OCI-LY7 (cell line): ENCODE measurements around the gene MRO. TPM values are rescaled to one million over a fixed set of nuclear protein-coding genes. Genes with fewer than 3 reads are reported as not detected.

Experiments used
- BruUV-seq: library from RNA; stranded (reverse); fragments of 400-500 nt; replicated peaks from 2 replicates; lab custom pipeline; 2021; lab: Mats Ljungman, UMichigan
- CTCF ChIA-PET: fragments of 300-600 bp; sonication (Branson Sonifier 250); formaldehyde crosslinking; loops from one replicate; lab custom pipeline; 2022; ENCODE audit warnings: antibody characterized with exemption; ENCODE audit not compliant: unreplicated experiment; lab: Charles Lee
- POLR2A ChIA-PET: fragments of 300-600 bp; sonication (Branson Sonifier 250); formaldehyde crosslinking; loops from one replicate; lab custom pipeline; 2022; ENCODE audit warnings: antibody characterized with exemption; lab: Charles Lee
- DNase-seq: peaks from one replicate; pipeline ENCODE4 v3.0.0-alpha.2; 2015; ENCODE audit warnings: low spot score
- H2AFZ ChIP-seq: fragments of 200-600 bp; sonication (generic), shearing (Covaris generic); 2 replicates; pipeline ENCODE4 v1.6.1; 2014; ENCODE audit warnings: mild to moderate bottlenecking, antibody characterized with exemption, low read length, moderate library complexity
- H3K27ac ChIP-seq: fragments of 200-600 bp; sonication (generic); 2 replicates; pipeline ENCODE4 v1.5.1; 2014; ENCODE audit warnings: mixed run types, low read depth, mild to moderate bottlenecking, moderate library complexity, low read length, inconsistent platforms; ENCODE audit not compliant: poor library complexity, severe bottlenecking
- H3K36me3 ChIP-seq: fragments of 200-600 bp; sonication (generic); 2 replicates; pipeline ENCODE4 v1.6.1; 2014; ENCODE audit warnings: mild to moderate bottlenecking, antibody characterized with exemption, low read length, moderate library complexity, mixed read lengths; ENCODE audit not compliant: insufficient read depth
- H3K4me1 ChIP-seq: fragments of 200-600 bp; sonication (generic); 2 replicates; pipeline ENCODE4 v1.5.1; 2014; ENCODE audit warnings: mild to moderate bottlenecking, low read length; ENCODE audit not compliant: insufficient read depth, poor library complexity, severe bottlenecking
- H3K4me2 ChIP-seq: fragments of 200-600 bp; sonication (generic); 2 replicates; pipeline ENCODE4 v1.6.1; 2014; ENCODE audit warnings: mild to moderate bottlenecking, low read length
- H3K4me3 ChIP-seq: fragments of 200-600 bp; sonication (generic); 2 replicates; pipeline ENCODE4 v1.5.1; 2014; ENCODE audit warnings: mild to moderate bottlenecking, low read depth, low read length; ENCODE audit not compliant: poor library complexity, severe bottlenecking
- H3K79me2 ChIP-seq: fragments of 200-600 bp; sonication (generic); 2 replicates; pipeline ENCODE4 v1.6.1; 2016; ENCODE audit warnings: low read depth, mild to moderate bottlenecking, low read length, moderate library complexity, mixed read lengths; ENCODE audit not compliant: insufficient read depth
- H3K9me2 ChIP-seq: fragments of 200-600 bp; sonication (generic); 2 replicates; pipeline ENCODE4 v1.6.1; 2016; ENCODE audit warnings: mild to moderate bottlenecking, low read length, mixed read lengths; ENCODE audit not compliant: insufficient read depth
- H3K9me3 ChIP-seq: fragments of 200-600 bp; sonication (generic); 2 replicates; pipeline ENCODE4 v1.6.1; 2014; ENCODE audit warnings: mild to moderate bottlenecking, mixed run types, low read length, mixed read lengths
- H4K20me1 ChIP-seq: fragments of 200-600 bp; sonication (generic); 2 replicates; pipeline ENCODE4 v1.6.1; 2014; ENCODE audit warnings: mild to moderate bottlenecking, antibody characterized with exemption, low read length, moderate library complexity, mixed read lengths; ENCODE audit not compliant: insufficient read depth
- CTCF ChIP-seq: fragments of 200-600 bp; sonication (generic); conservative IDR thresholded peaks from 2 replicates; pipeline ENCODE4 v1.5.1; 2014; ENCODE audit warnings: mild to moderate bottlenecking, antibody characterized with exemption, low read length, moderate library complexity, mixed read lengths
- EZH2phosphoT487 ChIP-seq: fragments of 200-600 bp; sonication (generic); IDR thresholded peaks from 2 replicates; pipeline ENCODE4 v1.6.1; 2018; ENCODE audit warnings: low read depth, borderline replicate concordance, mild to moderate bottlenecking, mixed run types, antibody characterized with exemption, low read length, moderate library complexity, mixed read lengths
- intact Hi-C: fragments of 100-400 bp; cut with micrococcal nuclease; formaldehyde crosslinking; loops from one replicate; pipeline ENCODE4 v1.10.0; 2022; ENCODE audit not compliant: unreplicated experiment
- total RNA-seq, 2 experiments: library from RNA; depleted of rRNA in 1 of 2; stranded (reverse); fragments of >200 nt in 1 of 2; shearing (Covaris generic) in 1 of 2; gene quantifications; 2 replicates each; pipeline ENCODE4 v1.2.3, GENCODE V29; 2014 to 2022

MRO gene
- total RNA-seq, 2 experiments from 2014 or later, result 0.22 to 0.46 TPM

GRCh38 chr18:50757358-50757757, 62.5 kb downstream of the MRO start:
- H3K4me3 ChIP-seq, result no peak overlapping the region
- TF ChIP-seq EZH2phosphoT487 (no peak), CTCF (no peak)
- ChIA-PET CTCF (no interaction called here), POLR2A (no interaction called here)
- no TSS peak for BruUV-seq
- DNase-seq, result no peak
- no peak overlapping the region for H3K27ac ChIP-seq
- H3K4me1 ChIP-seq, result no peaks in the 10 kb centered on the region
- H3K4me2 ChIP-seq, result no peak overlapping the region
- no peaks in the 10 kb centered on the region for H3K36me3 ChIP-seq
- no peak overlapping the region for H2AFZ ChIP-seq
- no peaks in the 10 kb centered on the region for H3K79me2 ChIP-seq
- H3K9me3 ChIP-seq, result no peaks in the 10 kb centered on the region
- H3K9me2 ChIP-seq, result no peaks in the 10 kb centered on the region
- intact Hi-C loops, result no loop called here
- no peaks in the 10 kb centered on the region for H4K20me1 ChIP-seq

- intact Hi-C loops, result no loop called here
- H3K4me3 ChIP-seq, result no peak overlapping the region
- no peak for TF ChIP-seq EZH2phosphoT487
- TF ChIP-seq CTCF, result no peak
- no TSS peak for BruUV-seq
- no peak overlapping the region for H3K27ac ChIP-seq
- H3K4me2 ChIP-seq, result no peak overlapping the region
- no peaks in the 10 kb centered on the region for H3K4me1 ChIP-seq
- H3K9me2 ChIP-seq, result no peaks in the 10 kb centered on the region
- no peaks in the 10 kb centered on the region for H4K20me1 ChIP-seq
- ChIA-PET CTCF (no interaction called here), POLR2A (no interaction called here)
- H3K79me2 ChIP-seq, result no peaks in the 10 kb centered on the region
- H3K36me3 ChIP-seq, result no peaks in the 10 kb centered on the region
- no peaks in the 10 kb centered on the region for H3K9me3 ChIP-seq
- DNase-seq, result no peak
- H2AFZ ChIP-seq, result no peak overlapping the region
These were observed 65.5 kb downstream of the MRO start for GRCh38 chr18:50754297-50754696.

- no peak for DNase-seq
- TF ChIP-seq CTCF (no peak), EZH2phosphoT487 (no peak)
- Histone ChIP-seq H3K9me2 (no peaks in the 10 kb centered on the region), H2AFZ (no peak overlapping the region), H3K27ac (no peak overlapping the region), H4K20me1 (no peaks in the 10 kb centered on the region), H3K36me3 (no peaks in the 10 kb centered on the region), H3K79me2 (no peaks in the 10 kb centered on the region), H3K4me1 (no peaks in the 10 kb centered on the region), H3K9me3 (no peaks in the 10 kb centered on the region), H3K4me3 (no peak overlapping the region), H3K4me2 (no peak overlapping the region)
- CTCF ChIA-PET, result no interaction called here
- intact Hi-C loops, result no loop called here
- POLR2A ChIA-PET, result no interaction called here
- BruUV-seq, result no TSS peak
These were observed 66.5 kb downstream of the MRO start for GRCh38 chr18:50753311-50753710.
